Measurements from ENCODE around the gene SEMA5B.

SEMA5B gene

DNA sequence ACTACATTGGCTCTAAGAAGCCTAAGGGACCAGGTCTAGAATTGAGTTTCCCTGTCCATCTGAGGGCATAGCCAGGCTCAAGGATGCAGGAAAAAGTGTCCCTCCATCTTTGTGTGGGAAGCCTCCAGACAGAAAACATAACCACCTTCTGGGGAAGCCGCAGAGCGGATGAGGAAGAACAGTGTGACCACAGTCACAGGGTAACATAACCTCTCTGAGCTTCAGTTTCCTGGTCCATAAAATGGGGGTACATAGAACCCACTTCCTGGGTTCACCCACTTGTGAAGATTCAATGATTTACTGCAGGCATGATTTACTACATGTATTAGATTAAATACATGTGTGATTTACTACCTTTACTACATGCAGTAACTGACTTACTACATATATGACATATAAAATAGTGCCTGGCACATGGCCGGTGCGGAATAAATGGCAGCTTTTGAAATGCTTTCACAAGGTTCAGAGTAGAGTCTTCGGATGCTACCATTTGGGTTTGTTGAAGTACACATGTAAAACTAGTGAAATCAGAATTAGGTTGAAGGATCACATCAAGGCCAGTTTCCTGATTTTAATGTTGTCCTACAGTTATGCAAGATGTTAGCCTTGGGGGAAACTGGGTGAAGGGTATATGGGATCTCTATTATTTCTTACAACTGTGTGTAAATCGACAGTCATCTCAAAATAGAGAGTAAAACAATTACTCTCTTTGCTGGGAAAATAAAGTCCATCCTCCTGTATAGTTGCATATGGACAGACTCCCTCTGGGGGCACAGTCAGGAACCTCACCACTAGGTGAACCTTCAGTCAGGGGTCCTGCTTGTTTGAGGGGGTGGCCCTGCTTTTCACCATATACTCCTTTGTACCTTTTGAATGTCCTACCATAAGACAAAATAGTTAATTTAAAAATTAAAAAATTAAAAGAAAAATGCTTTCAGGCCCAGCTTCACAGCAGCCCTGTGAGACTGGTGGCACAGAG lies 86.0 kb downstream of the SEMA5B start:
- TF ChIP-seq TAF1 (IDR thresholded peaks at IDR 0.05; ENCODE audit: low read depth): no peak
- TF ChIP-seq NFIC (IDR thresholded peaks at IDR 0.05): no peak
- TF ChIP-seq TCF12 (IDR thresholded peaks at IDR 0.05; ENCODE audit: low read depth): no peak
- TF ChIP-seq TEAD4 (IDR thresholded peaks at IDR 0.05): no peak
- TF ChIP-seq MAX (IDR thresholded peaks at IDR 0.05): no peak
- no peak for TF ChIP-seq CREB1 (IDR thresholded peaks at IDR 0.05; ENCODE audit: low read depth)
- no peak for TF ChIP-seq RAD21 (IDR thresholded peaks at IDR 0.05; ENCODE audit: low read depth)
- no peak for TF ChIP-seq EGR1 (IDR thresholded peaks at IDR 0.05)
- TF ChIP-seq EP300 (IDR thresholded peaks at IDR 0.05; ENCODE audit: borderline replicate concordance): no peak
- no peak for TF ChIP-seq YY1 (IDR thresholded peaks at IDR 0.05; ENCODE audit: low read depth)
- no peak for TF ChIP-seq USF1 (IDR thresholded peaks at IDR 0.05)
- no peak for TF ChIP-seq FOXM1 (IDR thresholded peaks at IDR 0.05; ENCODE audit: borderline replicate concordance, low read depth)
- TF ChIP-seq, protein P1, sequence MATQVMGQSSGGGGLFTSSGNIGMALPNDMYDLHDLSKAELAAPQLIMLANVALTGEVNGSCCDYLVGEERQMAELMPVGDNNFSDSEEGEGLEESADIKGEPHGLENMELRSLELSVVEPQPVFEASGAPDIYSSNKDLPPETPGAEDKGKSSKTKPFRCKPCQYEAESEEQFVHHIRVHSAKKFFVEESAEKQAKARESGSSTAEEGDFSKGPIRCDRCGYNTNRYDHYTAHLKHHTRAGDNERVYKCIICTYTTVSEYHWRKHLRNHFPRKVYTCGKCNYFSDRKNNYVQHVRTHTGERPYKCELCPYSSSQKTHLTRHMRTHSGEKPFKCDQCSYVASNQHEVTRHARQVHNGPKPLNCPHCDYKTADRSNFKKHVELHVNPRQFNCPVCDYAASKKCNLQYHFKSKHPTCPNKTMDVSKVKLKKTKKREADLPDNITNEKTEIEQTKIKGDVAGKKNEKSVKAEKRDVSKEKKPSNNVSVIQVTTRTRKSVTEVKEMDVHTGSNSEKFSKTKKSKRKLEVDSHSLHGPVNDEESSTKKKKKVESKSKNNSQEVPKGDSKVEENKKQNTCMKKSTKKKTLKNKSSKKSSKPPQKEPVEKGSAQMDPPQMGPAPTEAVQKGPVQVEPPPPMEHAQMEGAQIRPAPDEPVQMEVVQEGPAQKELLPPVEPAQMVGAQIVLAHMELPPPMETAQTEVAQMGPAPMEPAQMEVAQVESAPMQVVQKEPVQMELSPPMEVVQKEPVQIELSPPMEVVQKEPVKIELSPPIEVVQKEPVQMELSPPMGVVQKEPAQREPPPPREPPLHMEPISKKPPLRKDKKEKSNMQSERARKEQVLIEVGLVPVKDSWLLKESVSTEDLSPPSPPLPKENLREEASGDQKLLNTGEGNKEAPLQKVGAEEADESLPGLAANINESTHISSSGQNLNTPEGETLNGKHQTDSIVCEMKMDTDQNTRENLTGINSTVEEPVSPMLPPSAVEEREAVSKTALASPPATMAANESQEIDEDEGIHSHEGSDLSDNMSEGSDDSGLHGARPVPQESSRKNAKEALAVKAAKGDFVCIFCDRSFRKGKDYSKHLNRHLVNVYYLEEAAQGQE (IDR thresholded peaks at IDR 0.05; ENCODE audit: low read depth): no peak

- TF ChIP-seq, protein P1 (IDR thresholded peaks at IDR 0.05; ENCODE audit: low read depth): no peak
- TF ChIP-seq TAF1 (IDR thresholded peaks at IDR 0.05; ENCODE audit: low read depth) (no peak), TCF12 (IDR thresholded peaks at IDR 0.05; ENCODE audit: low read depth) (no peak), USF1 (IDR thresholded peaks at IDR 0.05) (no peak)
Measured at GRCh38 chr3:122940628-122941086, 86.9 kb downstream of the SEMA5B start.

GRCh38 chr3:122938783-122939425 lies 88.7 kb downstream of the SEMA5B start:
- TF ChIP-seq TCF12 (IDR thresholded peaks at IDR 0.05; ENCODE audit: low read depth): no peak
- TF ChIP-seq, protein P1 (IDR thresholded peaks at IDR 0.05; ENCODE audit: low read depth): no peak
- no peak for TF ChIP-seq USF1 (IDR thresholded peaks at IDR 0.05)
- no peak for TF ChIP-seq EGR1 (IDR thresholded peaks at IDR 0.05)
- no peak for TF ChIP-seq RAD21 (IDR thresholded peaks at IDR 0.05; ENCODE audit: low read depth)
- TF ChIP-seq TEAD4 (IDR thresholded peaks at IDR 0.05): no peak
- no peak for TF ChIP-seq CREB1 (IDR thresholded peaks at IDR 0.05; ENCODE audit: low read depth)
- TF ChIP-seq EP300 (IDR thresholded peaks at IDR 0.05; ENCODE audit: borderline replicate concordance): no peak

DNA sequence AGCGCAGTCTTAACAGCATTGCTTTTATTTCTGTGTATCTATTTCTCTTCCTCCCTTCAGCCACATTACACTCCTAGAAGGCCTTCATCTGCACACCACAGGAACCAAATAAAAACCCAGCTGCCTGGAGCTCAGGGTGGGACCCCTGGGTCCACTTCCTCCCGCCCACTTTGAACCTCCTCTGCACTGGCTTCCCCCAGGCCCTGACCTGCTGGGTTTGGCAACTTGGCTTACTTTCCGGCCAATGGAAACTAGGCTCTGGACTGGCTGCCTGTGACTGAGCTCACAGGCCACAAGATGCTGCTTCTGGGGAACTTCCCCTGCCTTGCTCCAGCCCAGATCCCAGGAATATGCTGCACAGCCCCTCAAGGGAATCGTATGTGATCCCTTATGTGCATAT lies 89.8 kb downstream of the SEMA5B start:
- TF ChIP-seq MAX (IDR thresholded peaks at IDR 0.05): no peak
- TF ChIP-seq EGR1 (IDR thresholded peaks at IDR 0.05): no peak
- TF ChIP-seq YY1 (IDR thresholded peaks at IDR 0.05; ENCODE audit: low read depth): no peak
- TF ChIP-seq ZBTB7A (IDR thresholded peaks at IDR 0.05; ENCODE audit: low read depth): no peak
- TF ChIP-seq TAF1 (IDR thresholded peaks at IDR 0.05; ENCODE audit: low read depth): no peak
- TF ChIP-seq TCF12 (IDR thresholded peaks at IDR 0.05; ENCODE audit: low read depth): no peak
- no peak for TF ChIP-seq USF1 (IDR thresholded peaks at IDR 0.05)

Data from Ishikawa (cell line).